ENCODE data around the gene FOXF1.

The FOXF1 gene

DNA sequence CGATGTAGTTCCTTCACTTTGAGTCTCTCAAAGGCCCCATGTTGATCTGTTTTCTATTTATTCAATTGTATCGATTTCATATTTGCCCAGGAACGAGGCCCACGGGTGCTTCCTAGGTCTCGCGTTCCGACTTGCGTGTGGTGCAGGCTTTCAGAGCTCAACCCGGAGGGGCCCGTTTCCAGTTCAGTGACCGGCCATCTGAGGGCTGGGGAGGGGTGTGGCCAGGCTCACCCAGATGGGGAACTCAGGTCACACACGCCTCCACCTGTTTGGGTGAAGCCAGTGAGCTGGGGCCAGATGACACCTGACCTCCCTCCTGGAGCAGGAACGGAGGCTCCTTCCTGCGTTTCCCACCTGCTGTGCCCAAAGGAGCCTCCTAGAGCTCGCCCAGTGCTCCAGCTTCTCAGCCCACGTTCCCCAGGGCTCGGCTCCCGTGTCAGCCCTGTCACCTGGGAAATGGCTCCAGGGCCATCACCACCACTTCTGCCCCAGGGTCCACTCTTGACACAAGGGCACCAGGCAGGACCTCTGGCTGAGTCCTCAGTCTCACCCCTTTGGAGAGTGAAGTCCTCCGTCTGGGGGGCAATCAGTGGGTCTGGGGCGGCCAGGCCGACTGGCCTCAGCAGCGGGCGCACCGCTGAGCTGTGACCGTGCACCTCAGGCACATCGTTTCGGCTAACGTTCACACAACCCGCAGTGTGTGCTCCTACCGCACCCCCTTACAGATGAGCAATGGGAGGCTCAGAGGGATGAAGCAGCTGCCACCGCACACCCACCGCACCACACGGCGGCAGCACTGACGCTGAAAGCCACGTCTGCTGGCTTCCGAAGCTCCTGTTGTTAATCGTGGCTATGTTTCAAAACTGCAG is 18.0 kb downstream of the FOXF1 start:
- Histone ChIP-seq H3K4me1 (peaks cover 3% of the 10 kb centered on the region), H3K27me3 (ENCODE audit: control insufficient read depth, insufficient read depth, low read length) (no peaks in the 10 kb centered on the region), H2AFZ (no peak overlapping the region), H3K9me3 (ENCODE audit: control insufficient read depth, low read length) (no peaks in the 10 kb centered on the region), H3K4me2 (ENCODE audit: low read length) (no peak overlapping the region), H3K9ac (no peak overlapping the region), H3K4me3 (ENCODE audit: low read depth, low read length) (no peak overlapping the region), H3K79me2 (no peaks in the 10 kb centered on the region), H3K27ac (no peak overlapping the region), H3K36me3 (ENCODE audit: control insufficient read depth, insufficient read depth, low read length) (no peaks in the 10 kb centered on the region)
- TF ChIP-seq, protein P1, sequence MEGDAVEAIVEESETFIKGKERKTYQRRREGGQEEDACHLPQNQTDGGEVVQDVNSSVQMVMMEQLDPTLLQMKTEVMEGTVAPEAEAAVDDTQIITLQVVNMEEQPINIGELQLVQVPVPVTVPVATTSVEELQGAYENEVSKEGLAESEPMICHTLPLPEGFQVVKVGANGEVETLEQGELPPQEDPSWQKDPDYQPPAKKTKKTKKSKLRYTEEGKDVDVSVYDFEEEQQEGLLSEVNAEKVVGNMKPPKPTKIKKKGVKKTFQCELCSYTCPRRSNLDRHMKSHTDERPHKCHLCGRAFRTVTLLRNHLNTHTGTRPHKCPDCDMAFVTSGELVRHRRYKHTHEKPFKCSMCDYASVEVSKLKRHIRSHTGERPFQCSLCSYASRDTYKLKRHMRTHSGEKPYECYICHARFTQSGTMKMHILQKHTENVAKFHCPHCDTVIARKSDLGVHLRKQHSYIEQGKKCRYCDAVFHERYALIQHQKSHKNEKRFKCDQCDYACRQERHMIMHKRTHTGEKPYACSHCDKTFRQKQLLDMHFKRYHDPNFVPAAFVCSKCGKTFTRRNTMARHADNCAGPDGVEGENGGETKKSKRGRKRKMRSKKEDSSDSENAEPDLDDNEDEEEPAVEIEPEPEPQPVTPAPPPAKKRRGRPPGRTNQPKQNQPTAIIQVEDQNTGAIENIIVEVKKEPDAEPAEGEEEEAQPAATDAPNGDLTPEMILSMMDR (IDR thresholded peaks at IDR 0.05): no peak

DNA sequence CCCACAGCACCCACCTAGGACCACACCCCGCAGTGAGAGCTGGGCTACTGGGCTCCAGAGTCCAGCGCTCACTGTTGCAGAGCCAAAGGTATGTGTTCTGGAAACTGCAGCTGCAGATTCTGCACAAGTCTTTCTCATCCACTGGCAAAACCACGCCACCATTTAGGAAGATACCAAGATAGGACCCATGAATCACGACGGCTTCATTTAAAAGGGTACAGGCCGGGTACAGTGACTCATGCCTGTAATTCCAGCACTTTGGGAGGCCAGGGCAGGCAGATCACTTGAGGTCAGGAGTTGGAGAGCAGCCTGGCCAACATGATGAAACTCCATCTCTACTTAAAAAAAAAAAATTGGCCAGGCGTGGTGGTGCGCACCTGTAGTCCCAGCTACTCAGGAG is 18.8 kb downstream of the FOXF1 start:
- no peaks in the 10 kb centered on the region for H3K27me3 ChIP-seq (ENCODE audit: control insufficient read depth, insufficient read depth, low read length)
- H3K4me1 ChIP-seq: peaks cover 3% of the 10 kb centered on the region
- no peak overlapping the region for H3K9ac ChIP-seq
- no peaks in the 10 kb centered on the region for H3K9me3 ChIP-seq (ENCODE audit: control insufficient read depth, low read length)
- H3K4me3 ChIP-seq (ENCODE audit: low read depth, low read length): no peak overlapping the region
- no peaks in the 10 kb centered on the region for H3K36me3 ChIP-seq (ENCODE audit: control insufficient read depth, insufficient read depth, low read length)
- no peak overlapping the region for H3K4me2 ChIP-seq (ENCODE audit: low read length)
- H3K27ac ChIP-seq: no peak overlapping the region
- TF ChIP-seq, protein P1 (IDR thresholded peaks at IDR 0.05): no peak
- no peak overlapping the region for H2AFZ ChIP-seq
- H3K79me2 ChIP-seq: no peaks in the 10 kb centered on the region

DNA sequence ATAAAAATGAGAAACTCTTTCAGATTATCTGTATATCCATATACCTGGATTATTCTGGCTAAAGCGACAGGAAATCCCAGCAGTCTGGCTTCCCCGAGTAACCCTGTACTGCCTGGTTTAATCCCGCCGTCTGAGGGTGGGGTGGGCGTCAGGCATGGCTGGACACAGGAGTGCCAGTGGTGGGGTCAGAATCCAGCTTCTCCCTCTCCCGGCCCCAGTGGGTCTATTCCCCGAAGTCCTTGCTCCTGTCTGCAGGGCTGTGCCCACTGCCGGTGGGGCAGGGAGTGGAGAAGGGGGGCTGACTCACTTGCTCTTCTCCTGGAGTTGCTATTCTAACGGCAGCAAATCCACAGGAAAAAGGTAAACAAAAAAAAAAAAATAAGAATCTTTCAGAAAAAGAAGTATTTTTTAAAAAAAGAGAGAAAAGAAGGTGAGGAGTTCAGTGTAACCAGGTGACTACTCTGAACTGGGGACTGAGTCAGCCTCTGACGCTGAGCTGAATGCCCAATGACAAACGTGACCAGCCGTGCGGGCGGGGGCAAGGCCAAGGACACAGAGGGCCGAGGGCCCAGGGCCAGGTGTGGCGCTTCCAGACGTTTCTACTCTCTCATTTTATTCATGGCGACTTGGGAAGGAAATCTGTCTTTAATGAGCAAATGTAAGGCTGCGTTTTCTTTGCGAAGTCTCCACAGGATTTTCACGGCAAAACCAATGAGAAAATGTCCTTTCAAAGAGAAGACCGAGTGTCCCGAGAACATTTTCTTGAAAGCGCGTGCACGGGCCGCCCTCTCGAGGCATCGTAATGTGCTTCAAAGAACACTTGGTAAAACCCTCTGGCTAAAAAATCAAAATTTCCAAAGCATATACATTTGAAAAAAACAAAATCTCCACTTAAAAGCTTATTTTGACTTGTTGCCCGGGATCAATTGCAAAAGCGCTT is 20.2 kb downstream of the FOXF1 start:
- Histone ChIP-seq H3K4me3 (ENCODE audit: low read depth, low read length) (no peak overlapping the region), H3K27me3 (ENCODE audit: control insufficient read depth, insufficient read depth, low read length) (no peaks in the 10 kb centered on the region), H3K79me2 (no peaks in the 10 kb centered on the region), H3K27ac (no peak overlapping the region), H3K4me1 (peaks cover 3% of the 10 kb centered on the region), H3K36me3 (ENCODE audit: control insufficient read depth, insufficient read depth, low read length) (no peaks in the 10 kb centered on the region), H3K4me2 (ENCODE audit: low read length) (no peak overlapping the region), H2AFZ (no peak overlapping the region), H3K9ac (no peak overlapping the region), H3K9me3 (ENCODE audit: control insufficient read depth, low read length) (no peaks in the 10 kb centered on the region)
- TF ChIP-seq, protein P1 (IDR thresholded peaks at IDR 0.05): no peak

DNA sequence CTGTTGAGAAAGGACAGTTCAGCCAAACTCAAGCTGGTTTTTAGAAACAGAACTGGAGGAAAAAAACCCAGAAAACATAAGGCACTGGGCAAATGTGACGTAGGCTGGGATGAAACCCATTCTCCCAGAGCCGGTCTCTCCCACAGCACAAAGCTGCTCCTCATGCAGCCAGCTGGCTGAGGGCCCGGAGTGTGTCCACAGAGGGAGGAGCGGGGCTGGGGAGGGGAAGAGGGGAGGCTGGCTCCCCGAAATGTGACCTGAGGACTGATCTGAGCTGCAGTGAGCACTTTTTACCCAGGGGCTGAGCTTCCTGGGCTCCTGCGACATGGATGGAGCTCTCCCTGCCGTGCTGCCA is 20.8 kb downstream of the FOXF1 start:
- Histone ChIP-seq H3K27ac (no peak overlapping the region), H3K36me3 (ENCODE audit: control insufficient read depth, insufficient read depth, low read length) (no peaks in the 10 kb centered on the region), H3K79me2 (no peaks in the 10 kb centered on the region), H3K4me2 (ENCODE audit: low read length) (no peak overlapping the region), H3K9me3 (ENCODE audit: control insufficient read depth, low read length) (no peaks in the 10 kb centered on the region), H3K9ac (no peak overlapping the region), H3K4me1 (peaks cover 3% of the 10 kb centered on the region), H3K4me3 (ENCODE audit: low read depth, low read length) (no peak overlapping the region), H3K27me3 (ENCODE audit: control insufficient read depth, insufficient read depth, low read length) (no peaks in the 10 kb centered on the region), H2AFZ (no peak overlapping the region)
- TF ChIP-seq, protein P1 (IDR thresholded peaks at IDR 0.05): no peak

Measured in parathyroid adenoma (tissue), 2 donors.